BLaER1 treated with 17β-estradiol and CSF1 and Interleukin-3, amounts not matched to agents 10 nM and 100 nM (cell line): Measurements from ENCODE around the gene KPRP.

Experiments used
- H3K27ac ChIP-seq, 11 experiments: shearing (Covaris generic); formaldehyde crosslinking; 2 replicates each; pipeline ENCODE4 v1.8.1; 2022
- H3K27me3 ChIP-seq, 11 experiments: shearing (Covaris generic); formaldehyde crosslinking; 2 replicates each; pipeline ENCODE4 v1.8.1; 2022
- H3K36me3 ChIP-seq, 11 experiments: shearing (Covaris generic); formaldehyde crosslinking; 2 replicates each; pipeline ENCODE4 v1.8.1; 2022
- H3K4me1 ChIP-seq, 10 experiments: shearing (Covaris generic); formaldehyde crosslinking; 2 replicates each; pipeline ENCODE4 v1.8.1; 2022
- H3K4me2 ChIP-seq, 11 experiments: shearing (Covaris generic); formaldehyde crosslinking; 2 replicates each; pipeline ENCODE4 v1.8.1; 2022
- H3K4me3 ChIP-seq, 10 experiments: shearing (Covaris generic); formaldehyde crosslinking; 2 replicates each; pipeline ENCODE4 v1.8.1; 2022
- H3K9ac ChIP-seq, 11 experiments: shearing (Covaris generic); formaldehyde crosslinking; 2 replicates each; pipeline ENCODE4 v1.8.1; 2022
- H3K9me3 ChIP-seq, 11 experiments: shearing (Covaris generic); formaldehyde crosslinking; replicated peaks in 1 of 11; 2 replicates each; pipeline ENCODE4 v1.8.1; 2022
- H4K20me1 ChIP-seq, 11 experiments: shearing (Covaris generic); formaldehyde crosslinking; 2 replicates each; pipeline ENCODE4 v1.8.1; 2022
- Cebpa-rat ChIP-seq, 11 experiments: shearing (Covaris generic); IDR thresholded peaks; 2 replicates each; pipeline ENCODE4 v1.8.1; 2022

KPRP gene

GRCh38 chr1:152757747-152758146 lies at the start of gene KPRP:
Gene KPRP, plus strand, starts transcription at chr1:152758025. Its CDS starts 1,564 bp downstream, at chr1:152759589.
- no peak within 1 kb of the TSS for H3K4me2 ChIP-seq
- no peaks in the 10 kb centered on the region for H3K9me3 ChIP-seq
- TF ChIP-seq Cebpa-rat (IDR thresholded peaks at IDR 0.05), result no peak
- no peaks in the 10 kb centered on the region for H4K20me1 ChIP-seq
- no peak within 1 kb of the TSS for H3K27ac ChIP-seq
- no peak within 1 kb of the TSS for H3K4me3 ChIP-seq
- H3K9ac ChIP-seq, result no peak within 1 kb of the TSS
- H3K27me3 ChIP-seq, result 0 out of 22 replicates have a peak, but pooled peaks cover 0 to 3% (median 0%) of the 10 kb centered on the region in 11 experiments
- 0 out of 20 replicates have a peak, but pooled peaks cover 0 to under 1% (median 0%) of the 10 kb centered on the region in 10 experiments for H3K4me1 ChIP-seq
- H3K36me3 ChIP-seq, result no peaks in the 10 kb centered on the region

GRCh38 chr1:152718238-152718637 lies 39.6 kb upstream of the KPRP start:
- Histone ChIP-seq H4K20me1 (no peaks in the 10 kb centered on the region), H3K4me3 (no peak overlapping the region), H3K9ac (no peak overlapping the region), H3K27me3 (no peaks in the 10 kb centered on the region), H3K4me1 (no peaks in the 10 kb centered on the region), H3K27ac (no peak overlapping the region), H3K9me3 (peaks cover 6 to 15% (median 10%) of the 10 kb centered on the region in 11 experiments; a peak in 19 of 22 replicates), H3K4me2 (no peak overlapping the region), H3K36me3 (no peaks in the 10 kb centered on the region)
- TF ChIP-seq Cebpa-rat (IDR thresholded peaks at IDR 0.05), result no peak

- Histone ChIP-seq H3K4me1 (no peaks in the 10 kb centered on the region), H3K4me3 (no peak overlapping the region), H4K20me1 (no peaks in the 10 kb centered on the region), H3K4me2 (no peak overlapping the region), H3K27me3 (no peaks in the 10 kb centered on the region), H3K9me3 (no peaks in the 10 kb centered on the region), H3K27ac (no peak overlapping the region), H3K9ac (no peak overlapping the region), H3K36me3 (no peaks in the 10 kb centered on the region)
- no peak for TF ChIP-seq Cebpa-rat (IDR thresholded peaks at IDR 0.05)
Observed at GRCh38 chr1:152725261-152725660, 32.6 kb upstream of the KPRP start.

GRCh38 chr1:152728986-152729385 lies 28.8 kb upstream of the KPRP start:
- Histone ChIP-seq H3K9me3 (no peaks in the 10 kb centered on the region), H3K27ac (no peak overlapping the region), H3K4me2 (no peak overlapping the region), H4K20me1 (no peaks in the 10 kb centered on the region), H3K9ac (no peak overlapping the region), H3K36me3 (no peaks in the 10 kb centered on the region), H3K4me3 (no peak overlapping the region), H3K27me3 (no peaks in the 10 kb centered on the region), H3K4me1 (no peaks in the 10 kb centered on the region)
- no peak for TF ChIP-seq Cebpa-rat (IDR thresholded peaks at IDR 0.05)

- Histone ChIP-seq H3K4me2 (no peak overlapping the region), H3K36me3 (no peaks in the 10 kb centered on the region)
- TF ChIP-seq Cebpa-rat (IDR thresholded peaks at IDR 0.05), result no peak
Observed at GRCh38 chr1:152735648-152736047, 22.2 kb upstream of the KPRP start.

GRCh38 chr1:152737997-152738396 lies 19.8 kb upstream of the KPRP start:
- H3K27me3 ChIP-seq, result no peaks in the 10 kb centered on the region
- TF ChIP-seq Cebpa-rat (IDR thresholded peaks at IDR 0.05), result no peak
- H3K4me2 ChIP-seq, result no peak overlapping the region
- H3K9me3 ChIP-seq, result no peaks in the 10 kb centered on the region
- H4K20me1 ChIP-seq, result no peaks in the 10 kb centered on the region
- H3K36me3 ChIP-seq, result no peaks in the 10 kb centered on the region
- H3K4me1 ChIP-seq, result no peaks in the 10 kb centered on the region
- H3K4me3 ChIP-seq, result no peak overlapping the region
- H3K27ac ChIP-seq, result no peak overlapping the region
- H3K9ac ChIP-seq, result no peak overlapping the region

More at GRCh38 chr1:152735648-152736047, 22.2 kb upstream of the KPRP start:
- Histone ChIP-seq H3K4me3 (no peak overlapping the region), H3K27ac (no peak overlapping the region), H3K27me3 (no peaks in the 10 kb centered on the region), H3K4me1 (no peaks in the 10 kb centered on the region), H4K20me1 (no peaks in the 10 kb centered on the region), H3K9ac (no peak overlapping the region), H3K9me3 (no peaks in the 10 kb centered on the region)

GRCh38 chr1:152739841-152740240 lies 18.0 kb upstream of the KPRP start:
- Histone ChIP-seq H3K4me3 (no peak overlapping the region), H3K9ac (no peak overlapping the region), H3K27me3 (0 out of 22 replicates have a peak, but pooled peaks cover 0 to 4% (median 0%) of the 10 kb centered on the region in 11 experiments), H3K9me3 (no peaks in the 10 kb centered on the region), H3K4me1 (peaks cover 0 to 11% (median 0%) of the 10 kb centered on the region in 10 experiments; a peak in 6 of 20 replicates), H3K36me3 (no peaks in the 10 kb centered on the region), H4K20me1 (no peaks in the 10 kb centered on the region; a peak in 1 of 22 replicates), H3K27ac (no peak overlapping the region), H3K4me2 (peak overlapping the region in 1 of 11 experiments; percentile 13; a peak in 1 of 22 replicates)
- TF ChIP-seq Cebpa-rat (IDR thresholded peaks at IDR 0.05), result no peak

- Histone ChIP-seq H3K27me3 (0 out of 22 replicates have a peak, but pooled peaks cover 0 to 5% (median 0%) of the 10 kb centered on the region in 11 experiments), H3K36me3 (no peaks in the 10 kb centered on the region), H3K9ac (no peak overlapping the region), H3K4me1 (peaks cover 0 to 20% (median 0%) of the 10 kb centered on the region in 10 experiments; a peak in 6 of 20 replicates), H3K27ac (no peak overlapping the region), H3K4me2 (no peak overlapping the region), H3K4me3 (no peak overlapping the region), H4K20me1 (no peaks in the 10 kb centered on the region; a peak in 1 of 22 replicates), H3K9me3 (no peaks in the 10 kb centered on the region)
- TF ChIP-seq Cebpa-rat (IDR thresholded peaks at IDR 0.05), result no peak
Observed at GRCh38 chr1:152741656-152742055, 16.2 kb upstream of the KPRP start.

GRCh38 chr1:152743371-152744145 lies 14.3 kb upstream of the KPRP start:
- H3K4me1 ChIP-seq, result peaks cover 0 to 25% (median 0%) of the 10 kb centered on the region in 10 experiments; a peak in 6 of 20 replicates
- peak overlapping the region in 2 of 11 experiments; percentile 20 to 28; a peak in 2 of 22 replicates for H3K4me2 ChIP-seq
- no peaks in the 10 kb centered on the region for H3K9me3 ChIP-seq
- 0 out of 22 replicates have a peak, but pooled peaks cover 0 to 5% (median 0%) of the 10 kb centered on the region in 11 experiments for H3K27me3 ChIP-seq
- H4K20me1 ChIP-seq, result no peaks in the 10 kb centered on the region; a peak in 1 of 22 replicates
- no peak overlapping the region for H3K27ac ChIP-seq
- H3K9ac ChIP-seq, result no peak overlapping the region
- H3K36me3 ChIP-seq, result no peaks in the 10 kb centered on the region
- TF ChIP-seq Cebpa-rat (IDR thresholded peaks at IDR 0.05), result no peak
- H3K4me3 ChIP-seq, result no peak overlapping the region
